ENCODE data around the gene SRRM3. TPM values are rescaled to one million over a fixed set of nuclear protein-coding genes. Genes with fewer than 3 reads are reported as not detected.

Gene SRRM3
- total and polyA plus RNA-seq, 9 of the 15 experiments (the other 6 are each of a cell fraction or from before 2014, with no cell fraction given) = 0.04 to 0.91 (median 0.46) TPM; not detected in 2

DNA sequence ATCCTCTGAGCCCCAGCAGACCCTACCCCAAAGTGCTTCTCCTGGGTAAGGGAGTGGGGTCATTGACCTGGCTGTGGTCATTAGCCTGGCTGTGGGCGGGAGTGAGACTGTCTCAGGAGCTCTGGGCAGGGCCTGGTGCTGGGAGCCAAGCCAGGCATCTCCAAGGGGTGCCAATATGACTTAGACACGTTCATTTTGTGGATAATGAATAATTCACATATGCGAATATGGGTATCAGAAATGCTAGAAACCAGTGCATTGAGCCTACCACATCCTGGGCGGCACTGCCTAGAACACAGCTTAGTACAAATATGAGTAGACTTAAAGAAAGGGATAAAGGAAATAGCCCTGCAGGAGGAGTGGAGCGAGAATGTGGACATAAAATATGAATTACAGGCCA lies 14.4 kb upstream of the SRRM3 start:
- intact Hi-C loops (cut with micrococcal nuclease) (no loop called here), in situ Hi-C loops (cut with MboI) (no loop called here)
- Histone ChIP-seq H3K4me3 (no peak overlapping the region), H4K20me1 (replicated peaks; ENCODE audit: control insufficient read depth, insufficient read depth, low read length) (0 out of 2 replicates have a peak, but pooled peaks cover 4% of the 10 kb centered on the region), H3K27me3 (ENCODE audit: control insufficient read depth in 2 of 2, insufficient read depth in 2 of 2, low read length in 2 of 2) (peaks cover 21 to 50% of the 10 kb centered on the region in 2 experiments; a peak in 4 of 5 replicates), H3K9me1 (ENCODE audit: control insufficient read depth, insufficient read depth, low read length) (no peaks in the 10 kb centered on the region), H3K9ac (ENCODE audit: insufficient read depth in 1 of 2, low read depth in 2 of 2, low read length in 2 of 2) (no peak overlapping the region), H3K4me1 (replicated peaks in 1 of 2; ENCODE audit: control insufficient read depth in 2 of 2, insufficient read depth in 2 of 2, low read length in 2 of 2) (peaks cover 0 to 4% of the 10 kb centered on the region in 2 experiments; a peak in 2 of 5 replicates), H3K36me3 (ENCODE audit: control insufficient read depth, insufficient read depth, low read length) (no peaks in the 10 kb centered on the region), H2AFZ (ENCODE audit: low read depth, low read length) (no peak overlapping the region), H3K27ac (ENCODE audit: extremely low read depth, low read depth, low read length) (no peak overlapping the region), H3K9me3 (replicated peaks; ENCODE audit: control insufficient read depth, insufficient read depth, low read depth, low read length) (0 out of 2 replicates have a peak, but pooled peaks cover 6% of the 10 kb centered on the region), H3K79me2 (ENCODE audit: control insufficient read depth, insufficient read depth, low read length) (no peaks in the 10 kb centered on the region), H3K4me2 (ENCODE audit: insufficient read depth, low read length) (no peak overlapping the region)
- FAIRE-seq (no peak), ATAC-seq (no peak), DNase-seq (ENCODE audit: extremely low read depth in 1 of 4, low spot score in 3 of 4) (no peak)
- no peak for TF ChIP-seq SIN3A (IDR thresholded peaks at IDR 0.05; ENCODE audit: borderline replicate concordance in 2 of 2, control insufficient read depth in 1 of 2, low read depth in 2 of 2, low read length in 2 of 2)
- no peak for TF ChIP-seq MEF2A (IDR thresholded peaks at IDR 0.05; ENCODE audit: control insufficient read depth, low read depth, low read length)
- TF ChIP-seq ZNF197 (CRISPR knock-in tag; IDR thresholded peaks at IDR 0.05; ENCODE audit: low read depth) = no peak
- TF ChIP-seq CHD1 (IDR thresholded peaks at IDR 0.05; ENCODE audit: low read length) = no peak
- no peak for TF ChIP-seq NFRKB (IDR thresholded peaks at IDR 0.05; ENCODE audit: low read depth)
- TF ChIP-seq ELF2 (CRISPR knock-in tag; IDR thresholded peaks at IDR 0.05) = no peak
- TF ChIP-seq XRCC4 (IDR thresholded peaks at IDR 0.05; ENCODE audit: extremely low read depth, insufficient read depth, insufficient read length) = no peak
- no peak for TF ChIP-seq ZNF436 (CRISPR knock-in tag; IDR thresholded peaks at IDR 0.05)
- TF ChIP-seq, protein P1, sequence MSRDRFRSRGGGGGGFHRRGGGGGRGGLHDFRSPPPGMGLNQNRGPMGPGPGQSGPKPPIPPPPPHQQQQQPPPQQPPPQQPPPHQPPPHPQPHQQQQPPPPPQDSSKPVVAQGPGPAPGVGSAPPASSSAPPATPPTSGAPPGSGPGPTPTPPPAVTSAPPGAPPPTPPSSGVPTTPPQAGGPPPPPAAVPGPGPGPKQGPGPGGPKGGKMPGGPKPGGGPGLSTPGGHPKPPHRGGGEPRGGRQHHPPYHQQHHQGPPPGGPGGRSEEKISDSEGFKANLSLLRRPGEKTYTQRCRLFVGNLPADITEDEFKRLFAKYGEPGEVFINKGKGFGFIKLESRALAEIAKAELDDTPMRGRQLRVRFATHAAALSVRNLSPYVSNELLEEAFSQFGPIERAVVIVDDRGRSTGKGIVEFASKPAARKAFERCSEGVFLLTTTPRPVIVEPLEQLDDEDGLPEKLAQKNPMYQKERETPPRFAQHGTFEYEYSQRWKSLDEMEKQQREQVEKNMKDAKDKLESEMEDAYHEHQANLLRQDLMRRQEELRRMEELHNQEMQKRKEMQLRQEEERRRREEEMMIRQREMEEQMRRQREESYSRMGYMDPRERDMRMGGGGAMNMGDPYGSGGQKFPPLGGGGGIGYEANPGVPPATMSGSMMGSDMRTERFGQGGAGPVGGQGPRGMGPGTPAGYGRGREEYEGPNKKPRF (IDR thresholded peaks at IDR 0.05; ENCODE audit: low read depth, low read length) = no peak
- TF ChIP-seq, protein P2, sequence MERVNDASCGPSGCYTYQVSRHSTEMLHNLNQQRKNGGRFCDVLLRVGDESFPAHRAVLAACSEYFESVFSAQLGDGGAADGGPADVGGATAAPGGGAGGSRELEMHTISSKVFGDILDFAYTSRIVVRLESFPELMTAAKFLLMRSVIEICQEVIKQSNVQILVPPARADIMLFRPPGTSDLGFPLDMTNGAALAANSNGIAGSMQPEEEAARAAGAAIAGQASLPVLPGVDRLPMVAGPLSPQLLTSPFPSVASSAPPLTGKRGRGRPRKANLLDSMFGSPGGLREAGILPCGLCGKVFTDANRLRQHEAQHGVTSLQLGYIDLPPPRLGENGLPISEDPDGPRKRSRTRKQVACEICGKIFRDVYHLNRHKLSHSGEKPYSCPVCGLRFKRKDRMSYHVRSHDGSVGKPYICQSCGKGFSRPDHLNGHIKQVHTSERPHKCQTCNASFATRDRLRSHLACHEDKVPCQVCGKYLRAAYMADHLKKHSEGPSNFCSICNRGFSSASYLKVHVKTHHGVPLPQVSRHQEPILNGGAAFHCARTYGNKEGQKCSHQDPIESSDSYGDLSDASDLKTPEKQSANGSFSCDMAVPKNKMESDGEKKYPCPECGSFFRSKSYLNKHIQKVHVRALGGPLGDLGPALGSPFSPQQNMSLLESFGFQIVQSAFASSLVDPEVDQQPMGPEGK (CRISPR knock-in tag; IDR thresholded peaks at IDR 0.05; ENCODE audit: borderline replicate concordance) = no peak
- ChIA-PET POLR2A (no interaction called here), CTCF (ENCODE audit: low intra/inter-chr PET ratio) (no interaction called here)
- no TSS peak for BruUV-seq (replicated peaks)
- under 1% methylated on average over 5 of the region's 5 CpGs for WGBS (ENCODE audit: insufficient coverage, low coverage, missing lambda C conversion rate)

All from K562 (cell line).